GM18498 (cell line): ENCODE measurements around the gene GANC.
"Not testable (repeated sequence)": the region's sequence is repeated elsewhere in the genome, so short reads cannot be mapped to it uniquely, and the experiment has no call there.

Experiments
- ATAC-seq: cut with Tn5 transposase; IDR thresholded peaks from one replicate; pipeline ENCODE4 v1.9.1; 2021; ENCODE audit warnings: mild to moderate bottlenecking, moderate library complexity; ENCODE audit not compliant: unreplicated experiment

GANC gene

GRCh38 chr15:42283671-42284070 lies 10.7 kb downstream of the GANC start:
- no peak for ATAC-seq

GRCh38 chr15:42284551-42284950 lies 11.6 kb downstream of the GANC start:
- ATAC-seq: no peak

- no peak for ATAC-seq
Measured at GRCh38 chr15:42285034-42285433, 12.0 kb downstream of the GANC start.

- ATAC-seq: no peak
Measured at GRCh38 chr15:42286445-42287029, 13.5 kb downstream of the GANC start.

GRCh38 chr15:42287931-42288330 lies 14.9 kb downstream of the GANC start:
- ATAC-seq: no peak

- no peak for ATAC-seq
Measured at GRCh38 chr15:42289166-42289565, 16.2 kb downstream of the GANC start.

- ATAC-seq: not testable (repeated sequence)
Measured at GRCh38 chr15:42301004-42301403, 28.0 kb downstream of the GANC start.

GRCh38 chr15:42306681-42307080 lies 33.7 kb downstream of the GANC start:
- no peak for ATAC-seq

GRCh38 chr15:42313463-42313862 lies 40.5 kb downstream of the GANC start:
- ATAC-seq: no peak

GRCh38 chr15:42314818-42315217 lies 41.8 kb downstream of the GANC start:
- ATAC-seq: no peak

- no peak for ATAC-seq
Measured at GRCh38 chr15:42315521-42315920, 42.5 kb downstream of the GANC start.

GRCh38 chr15:42316282-42316805 lies 43.3 kb downstream of the GANC start:
- not testable (repeated sequence) for ATAC-seq

- no peak for ATAC-seq
Measured at GRCh38 chr15:42319206-42319605, 46.2 kb downstream of the GANC start.

GRCh38 chr15:42324308-42324707 lies 51.3 kb downstream of the GANC start:
- ATAC-seq: no peak

GRCh38 chr15:42329161-42329560 lies 56.2 kb downstream of the GANC start:
- ATAC-seq: no peak

GRCh38 chr15:42329992-42330391 lies 57.0 kb downstream of the GANC start:
- ATAC-seq: no peak

- no peak for ATAC-seq
Measured at GRCh38 chr15:42331235-42331634, 58.2 kb downstream of the GANC start.

- ATAC-seq: no peak
Measured at GRCh38 chr15:42332331-42332730, 59.3 kb downstream of the GANC start.

GRCh38 chr15:42335074-42335473 lies 62.1 kb downstream of the GANC start:
- ATAC-seq: no peak

- ATAC-seq: not testable (repeated sequence)
Measured at GRCh38 chr15:42336650-42337049, 63.6 kb downstream of the GANC start.

GRCh38 chr15:42337104-42337503 lies 64.1 kb downstream of the GANC start:
- ATAC-seq: not testable (repeated sequence)

- no peak for ATAC-seq
Measured at GRCh38 chr15:42338500-42338899, 65.5 kb downstream of the GANC start.

- no peak for ATAC-seq
Measured at GRCh38 chr15:42343596-42344232, 70.7 kb downstream of the GANC start.
